ENCODE data around the gene DYNC1LI2. TPM values are rescaled to one million over a fixed set of nuclear protein-coding genes. Genes with fewer than 3 reads are reported as not detected.

Gene DYNC1LI2
- total RNA-seq, 1 experiment from 2014 or later, result 94.2 TPM

GRCh38 chr16:66790130-66790733, 38.8 kb upstream of the DYNC1LI2 start:
- H4K20me1 ChIP-seq (ENCODE audit: control insufficient read depth, insufficient read depth, insufficient read length), result no peaks in the 10 kb centered on the region
- H3K23me2 ChIP-seq (ENCODE audit: insufficient read length, low read depth, low read length, poor library complexity, severe bottlenecking), result no peaks in the 10 kb centered on the region
- H2BK15ac ChIP-seq (ENCODE audit: low read depth, low read length), result no peak overlapping the region
- H3K14ac ChIP-seq (ENCODE audit: insufficient read depth, low read length), result no peak overlapping the region
- H2BK12ac ChIP-seq (ENCODE audit: insufficient read length, low read depth, low read length), result no peak overlapping the region
- no peak overlapping the region for H2BK20ac ChIP-seq (ENCODE audit: low read depth, low read length, poor library complexity, severe bottlenecking)
- no peak overlapping the region for H4K5ac ChIP-seq (ENCODE audit: insufficient read length, low read depth, low read length)
- no peak overlapping the region for H4K8ac ChIP-seq (replicated peaks; ENCODE audit: insufficient read length, low read depth, low read length)
- H2AFZ ChIP-seq (ENCODE audit: low read length), result no peak overlapping the region
- H3K27ac ChIP-seq (ENCODE audit: insufficient read length, low read depth, low read length), result no peak overlapping the region
- no peaks in the 10 kb centered on the region for H3K79me1 ChIP-seq (ENCODE audit: insufficient read depth, low read depth, low read length, poor library complexity, severe bottlenecking)
- H3K4me1 Mint-ChIP-seq, result no peaks in the 10 kb centered on the region
- no peak overlapping the region for H3K4ac ChIP-seq (ENCODE audit: low read depth, low read length)
- no CpG with 5 or more reads among the region's 3 CpGs for WGBS (ENCODE audit: extremely low coverage, insufficient read length, low lambda C conversion rate)
- no peaks in the 10 kb centered on the region for H3K9me3 ChIP-seq (ENCODE audit: control insufficient read depth, low read depth, low read length)
- H3K4me3 Mint-ChIP-seq, result no peak overlapping the region
- H3K27ac Mint-ChIP-seq, result no peak overlapping the region
- H3K56ac ChIP-seq (ENCODE audit: insufficient read length, low read depth, low read length), result no peak overlapping the region
- H2BK5ac ChIP-seq (ENCODE audit: insufficient read length, low read length), result no peak overlapping the region
- H3K36me3 Mint-ChIP-seq (ENCODE audit: insufficient read depth in 1 of 3, low read depth in 3 of 3), result no peaks in the 10 kb centered on the region
- H3K9ac ChIP-seq (ENCODE audit: extremely low read depth, insufficient read length, low read length), result no peak overlapping the region
- no peak overlapping the region for H2AK5ac ChIP-seq (ENCODE audit: insufficient read length, low read length)
- no peaks in the 10 kb centered on the region for H3K9me3 Mint-ChIP-seq
- H4K91ac ChIP-seq (ENCODE audit: insufficient read length, low read depth, low read length), result no peak overlapping the region
- no peak overlapping the region for H2BK120ac ChIP-seq (ENCODE audit: low read depth, low read length, poor library complexity, severe bottlenecking)
- no peaks in the 10 kb centered on the region for H3K27me3 ChIP-seq (ENCODE audit: insufficient read depth, low read length)
- no peak overlapping the region for H3T11ph ChIP-seq (ENCODE audit: low read length)
- H3K18ac ChIP-seq (ENCODE audit: insufficient read length, low read depth, low read length), result no peak overlapping the region
- no peak for DNase-seq
- no peaks in the 10 kb centered on the region for H3K4me1 ChIP-seq (ENCODE audit: insufficient read depth, low read length)
- no peak overlapping the region for H3K4me2 ChIP-seq (ENCODE audit: insufficient read depth, insufficient read length, low read length)
- H3K23ac ChIP-seq (ENCODE audit: insufficient read length, low read depth, low read length), result no peak overlapping the region
- H3K79me2 ChIP-seq (ENCODE audit: insufficient read depth, low read length), result no peaks in the 10 kb centered on the region
- no peaks in the 10 kb centered on the region for H3K27me3 Mint-ChIP-seq (ENCODE audit: low read depth)
- TF ChIP-seq, protein P1, sequence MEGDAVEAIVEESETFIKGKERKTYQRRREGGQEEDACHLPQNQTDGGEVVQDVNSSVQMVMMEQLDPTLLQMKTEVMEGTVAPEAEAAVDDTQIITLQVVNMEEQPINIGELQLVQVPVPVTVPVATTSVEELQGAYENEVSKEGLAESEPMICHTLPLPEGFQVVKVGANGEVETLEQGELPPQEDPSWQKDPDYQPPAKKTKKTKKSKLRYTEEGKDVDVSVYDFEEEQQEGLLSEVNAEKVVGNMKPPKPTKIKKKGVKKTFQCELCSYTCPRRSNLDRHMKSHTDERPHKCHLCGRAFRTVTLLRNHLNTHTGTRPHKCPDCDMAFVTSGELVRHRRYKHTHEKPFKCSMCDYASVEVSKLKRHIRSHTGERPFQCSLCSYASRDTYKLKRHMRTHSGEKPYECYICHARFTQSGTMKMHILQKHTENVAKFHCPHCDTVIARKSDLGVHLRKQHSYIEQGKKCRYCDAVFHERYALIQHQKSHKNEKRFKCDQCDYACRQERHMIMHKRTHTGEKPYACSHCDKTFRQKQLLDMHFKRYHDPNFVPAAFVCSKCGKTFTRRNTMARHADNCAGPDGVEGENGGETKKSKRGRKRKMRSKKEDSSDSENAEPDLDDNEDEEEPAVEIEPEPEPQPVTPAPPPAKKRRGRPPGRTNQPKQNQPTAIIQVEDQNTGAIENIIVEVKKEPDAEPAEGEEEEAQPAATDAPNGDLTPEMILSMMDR (conservative IDR thresholded peaks at IDR 0.05), result no peak
